ENCODE data around the gene FTCDNL1.

FTCDNL1 gene

GRCh38 chr2:199738727-199739412, 112.1 kb downstream of the FTCDNL1 start:
- no peak for DNase-seq

GRCh38 chr2:199734651-199735050, 116.3 kb downstream of the FTCDNL1 start:
- no peak for DNase-seq

GRCh38 chr2:199734011-199734410, 117.0 kb downstream of the FTCDNL1 start:
- DNase-seq, result no peak

- no peak for DNase-seq
Measured at GRCh38 chr2:199727801-199728200, 123.2 kb downstream of the FTCDNL1 start.

- no peak for DNase-seq
Measured at GRCh38 chr2:199727306-199727705, 123.7 kb downstream of the FTCDNL1 start.

GRCh38 chr2:199718074-199718473, 132.9 kb downstream of the FTCDNL1 start:
- no peak for DNase-seq

GRCh38 chr2:199717587-199717907, 133.4 kb downstream of the FTCDNL1 start:
- no peak for DNase-seq

GRCh38 chr2:199716807-199717586, 134.0 kb downstream of the FTCDNL1 start:
- no peak for DNase-seq

GRCh38 chr2:199713746-199714145, 137.2 kb downstream of the FTCDNL1 start:
- DNase-seq, result no peak

- no peak for DNase-seq
Measured at GRCh38 chr2:199710551-199710950, 140.4 kb downstream of the FTCDNL1 start.

Measured in NCI-H1436 treated with DMSO at 0.1 percent for 48 hours (cell line).